IPS-18a (cell line): ENCODE measurements around the gene RBP3.

ENCODE experiments used
- H3K27ac ChIP-seq: one replicate; pipeline ENCODE4 v1.5.1; 2013; ENCODE audit warnings: low read length
- H3K27me3 ChIP-seq: one replicate; pipeline ENCODE4 v1.6.1; 2013; ENCODE audit warnings: mild to moderate bottlenecking, low read length; ENCODE audit not compliant: control insufficient read depth, insufficient read depth
- H3K36me3 ChIP-seq: one replicate; pipeline ENCODE4 v1.6.1; 2013; ENCODE audit warnings: low read depth, low read length; ENCODE audit not compliant: control insufficient read depth
- H3K4me1 ChIP-seq: one replicate; pipeline ENCODE4 v1.6.1; 2013; ENCODE audit warnings: low read depth, low read length; ENCODE audit not compliant: control insufficient read depth
- H3K4me3 ChIP-seq: one replicate; pipeline ENCODE4 v1.5.1; 2013; ENCODE audit warnings: low read length
- H3K9ac ChIP-seq: one replicate; pipeline ENCODE4 v1.6.1; 2013; ENCODE audit warnings: mild to moderate bottlenecking, low read length, moderate library complexity
- H3K9me3 ChIP-seq: one replicate; pipeline ENCODE4 v1.6.1; 2013; ENCODE audit warnings: low read depth, low read length; ENCODE audit not compliant: control insufficient read depth

Gene RBP3

DNA sequence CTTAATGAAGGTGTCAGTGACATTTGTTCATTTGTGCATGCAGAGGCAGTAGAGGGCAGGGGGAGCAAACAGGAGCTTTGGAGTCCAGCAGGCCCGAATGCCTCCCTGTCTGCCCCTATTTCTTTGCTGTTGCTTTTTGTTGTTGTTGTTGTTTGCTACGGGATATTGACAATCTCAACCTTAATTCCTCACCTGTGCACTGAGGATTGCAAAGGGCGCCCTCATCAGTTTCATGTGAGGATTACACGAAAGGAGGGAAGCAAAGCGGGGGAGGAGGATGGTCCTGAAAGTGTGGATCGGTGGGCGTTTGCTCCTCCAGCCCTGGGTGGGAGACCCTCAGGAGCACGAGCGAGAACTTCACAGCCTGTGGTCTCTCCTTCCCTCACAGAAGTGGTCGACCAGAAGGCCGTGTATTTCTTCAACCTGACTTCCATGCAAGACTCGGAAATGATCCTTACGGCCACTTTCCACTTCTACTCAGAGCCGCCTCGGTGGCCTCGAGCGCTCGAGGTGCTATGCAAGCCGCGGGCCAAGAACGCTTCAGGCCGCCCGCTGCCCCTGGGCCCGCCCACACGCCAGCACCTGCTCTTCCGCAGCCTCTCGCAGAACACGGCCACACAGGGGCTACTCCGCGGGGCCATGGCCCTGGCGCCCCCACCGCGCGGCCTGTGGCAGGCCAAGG, 38.6 kb upstream of the RBP3 start:
- no peak overlapping the region for H3K4me3 ChIP-seq
- no peaks in the 10 kb centered on the region for H3K36me3 ChIP-seq
- H3K9me3 ChIP-seq, result no peaks in the 10 kb centered on the region
- H3K27me3 ChIP-seq, result no peaks in the 10 kb centered on the region
- no peak overlapping the region for H3K27ac ChIP-seq
- peaks cover 3% of the 10 kb centered on the region for H3K4me1 ChIP-seq
- H3K9ac ChIP-seq, result no peak overlapping the region

DNA sequence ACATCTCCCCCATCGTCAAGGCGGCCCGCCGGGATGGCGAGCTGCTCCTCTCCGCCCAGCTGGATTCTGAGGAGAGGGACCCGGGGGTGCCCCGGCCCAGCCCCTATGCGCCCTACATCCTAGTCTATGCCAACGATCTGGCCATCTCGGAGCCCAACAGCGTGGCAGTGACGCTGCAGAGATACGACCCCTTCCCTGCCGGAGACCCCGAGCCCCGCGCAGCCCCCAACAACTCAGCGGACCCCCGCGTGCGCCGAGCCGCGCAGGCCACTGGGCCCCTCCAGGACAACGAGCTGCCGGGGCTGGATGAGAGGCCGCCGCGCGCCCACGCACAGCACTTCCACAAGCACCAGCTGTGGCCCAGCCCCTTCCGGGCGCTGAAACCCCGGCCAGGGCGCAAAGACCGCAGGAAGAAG, 38.1 kb upstream of the RBP3 start:
- H3K4me3 ChIP-seq, result no peak overlapping the region

DNA sequence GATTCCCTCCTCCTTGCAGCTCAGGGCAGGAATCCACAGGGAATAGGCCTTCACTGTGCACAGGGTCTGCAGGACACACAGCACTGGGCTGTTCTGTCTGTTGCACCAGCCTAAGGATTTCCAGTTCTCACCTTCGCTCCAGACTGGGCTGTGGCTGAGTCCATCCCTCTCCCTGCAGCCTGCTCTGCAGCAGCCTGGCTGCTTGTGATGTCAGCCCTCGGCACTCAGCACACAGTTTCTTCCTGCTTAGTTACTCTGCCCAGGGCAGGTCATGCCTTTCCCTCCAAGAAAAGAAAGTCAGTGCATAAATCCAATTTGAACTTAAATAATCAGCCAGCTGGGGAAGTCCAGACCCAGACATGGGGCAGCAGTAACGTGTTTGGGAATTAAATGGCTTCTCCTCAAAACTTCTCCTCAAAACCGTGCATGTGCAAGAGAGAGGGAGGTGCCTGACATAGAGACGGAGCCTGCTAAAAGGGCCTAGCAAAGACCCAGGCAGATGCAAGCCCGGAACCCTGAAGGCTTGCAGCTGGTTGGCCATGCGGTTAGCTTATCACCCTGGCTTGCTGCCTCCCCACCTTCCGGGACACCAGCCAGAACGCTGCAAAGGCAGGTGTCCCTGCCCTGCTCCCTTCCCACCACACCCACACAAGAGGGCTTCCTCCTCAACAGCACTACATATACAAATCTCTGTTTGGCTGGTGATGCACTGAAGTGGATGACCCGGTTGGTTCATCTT, 36.8 kb upstream of the RBP3 start:
- H3K27ac ChIP-seq, result no peak overlapping the region
- no peak overlapping the region for H3K9ac ChIP-seq
- H3K4me1 ChIP-seq, result peaks cover 3% of the 10 kb centered on the region

More for the DNA sequence above, 38.1 kb upstream of the RBP3 start:
- H3K27me3 ChIP-seq, result no peaks in the 10 kb centered on the region
- H3K9ac ChIP-seq, result no peak overlapping the region
- no peak overlapping the region for H3K27ac ChIP-seq
- peaks cover 3% of the 10 kb centered on the region for H3K4me1 ChIP-seq
- H3K36me3 ChIP-seq, result no peaks in the 10 kb centered on the region
- no peaks in the 10 kb centered on the region for H3K9me3 ChIP-seq

DNA sequence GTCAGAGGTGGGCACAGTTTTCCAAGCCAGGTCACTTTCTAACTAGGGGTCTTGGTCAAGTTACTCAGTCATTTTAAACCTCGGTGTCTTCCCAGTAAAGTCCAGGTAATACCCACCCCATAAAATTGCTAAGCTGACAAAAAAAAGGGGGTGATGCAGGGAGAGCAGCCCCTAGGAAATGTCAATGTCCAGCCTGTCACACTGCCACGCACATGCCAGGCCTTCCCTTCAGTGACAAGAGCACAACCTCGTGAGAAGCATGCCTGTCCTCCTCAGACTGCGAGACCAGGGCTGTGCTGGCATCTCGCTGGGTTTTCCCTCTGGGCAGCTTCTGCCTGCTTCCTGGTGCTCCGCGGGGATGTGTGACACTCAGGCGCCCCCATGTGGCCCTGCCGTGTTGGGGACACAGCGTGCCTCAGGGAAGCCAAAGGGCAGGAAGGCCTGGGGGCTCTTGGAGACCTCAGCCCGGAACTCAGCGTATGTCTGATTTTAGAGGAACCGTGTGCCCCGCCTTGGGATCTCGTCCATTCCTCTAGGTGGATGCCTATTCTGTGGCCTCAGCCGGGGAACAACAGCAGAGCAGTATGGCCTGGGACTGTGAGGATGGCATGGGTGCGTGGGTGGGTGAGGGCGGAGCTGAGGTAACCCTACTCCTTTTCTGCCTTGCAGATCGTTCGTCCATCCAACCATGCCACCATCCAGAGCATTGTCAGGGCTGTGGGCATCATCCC, 36.1 kb upstream of the RBP3 start:
- Histone ChIP-seq H3K27ac (no peak overlapping the region), H3K9me3 (no peaks in the 10 kb centered on the region), H3K4me3 (no peak overlapping the region), H3K27me3 (no peaks in the 10 kb centered on the region), H3K36me3 (no peaks in the 10 kb centered on the region), H3K9ac (no peak overlapping the region), H3K4me1 (peaks cover 3% of the 10 kb centered on the region)

More for the DNA sequence above, 36.8 kb upstream of the RBP3 start:
- H3K4me3 ChIP-seq, result no peak overlapping the region
- no peaks in the 10 kb centered on the region for H3K27me3 ChIP-seq
- H3K36me3 ChIP-seq, result no peaks in the 10 kb centered on the region
- no peaks in the 10 kb centered on the region for H3K9me3 ChIP-seq

DNA sequence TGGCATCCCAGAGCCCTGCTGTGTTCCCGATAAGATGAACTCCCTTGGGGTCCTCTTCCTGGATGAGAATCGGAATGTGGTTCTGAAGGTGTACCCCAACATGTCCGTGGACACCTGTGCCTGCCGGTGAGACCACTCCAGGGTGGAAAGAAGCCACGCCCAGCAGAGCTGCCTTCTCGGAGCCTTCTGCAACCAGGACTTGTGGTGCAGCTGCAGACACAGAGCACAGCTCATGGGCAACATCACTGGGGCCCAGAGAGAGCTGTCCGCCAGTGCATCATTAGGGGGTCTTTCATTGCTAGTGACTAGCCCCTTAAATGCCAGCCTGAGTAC, 35.5 kb upstream of the RBP3 start:
- H3K27ac ChIP-seq, result no peak overlapping the region
- no peaks in the 10 kb centered on the region for H3K27me3 ChIP-seq
- H3K4me1 ChIP-seq, result peaks cover 3% of the 10 kb centered on the region
- no peaks in the 10 kb centered on the region for H3K9me3 ChIP-seq
- H3K9ac ChIP-seq, result no peak overlapping the region
- no peaks in the 10 kb centered on the region for H3K36me3 ChIP-seq
- no peak overlapping the region for H3K4me3 ChIP-seq

DNA sequence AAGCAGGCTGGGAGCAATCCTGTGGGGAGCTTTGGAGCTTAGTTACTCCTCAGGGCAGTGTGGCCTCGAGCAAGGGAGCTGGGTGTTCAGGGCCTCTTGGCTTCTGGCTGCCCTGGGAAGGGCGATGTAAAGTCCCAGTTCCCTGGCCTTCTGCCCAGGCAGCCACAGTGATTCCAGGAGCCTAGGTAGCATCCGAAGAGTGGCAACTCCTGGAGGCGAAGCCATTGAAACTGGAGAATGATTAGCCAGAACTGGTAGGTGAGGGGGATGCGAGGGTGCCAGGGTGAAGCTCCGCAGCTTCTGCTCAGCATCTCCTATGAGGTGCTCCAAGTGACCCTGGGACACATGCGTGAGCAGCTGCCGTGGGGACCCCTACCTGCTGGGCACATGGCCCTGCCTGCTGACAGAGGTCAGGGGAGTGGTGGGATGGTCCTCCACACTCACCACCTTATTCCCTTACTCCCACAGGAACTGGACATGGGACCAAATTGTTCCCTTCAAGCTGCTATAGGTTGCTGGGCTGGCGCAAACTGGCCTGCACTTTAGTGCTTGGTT, 33.7 kb upstream of the RBP3 start:
- Histone ChIP-seq H3K9me3 (no peaks in the 10 kb centered on the region), H3K27me3 (no peaks in the 10 kb centered on the region), H3K27ac (no peak overlapping the region), H3K9ac (no peak overlapping the region), H3K36me3 (no peaks in the 10 kb centered on the region), H3K4me3 (no peak overlapping the region), H3K4me1 (no peaks in the 10 kb centered on the region)

DNA sequence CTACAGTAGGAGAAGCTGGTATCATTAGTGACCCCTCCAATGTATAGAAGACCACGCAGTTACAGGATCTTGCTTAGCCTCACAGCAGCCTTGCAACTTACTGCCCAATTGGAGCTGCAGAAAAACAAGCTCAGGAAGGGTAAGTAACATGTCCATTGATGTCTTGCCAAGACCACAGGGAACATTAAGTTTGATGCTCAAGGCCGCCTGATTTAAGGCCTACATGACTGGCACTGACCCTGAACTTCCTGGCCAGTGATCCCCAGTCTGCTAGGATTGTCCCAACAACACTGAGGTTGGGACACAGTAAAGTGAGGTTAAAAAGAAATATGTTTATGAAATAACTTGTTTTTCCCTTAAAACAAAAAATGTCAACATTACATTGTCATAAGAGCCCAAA, 32.7 kb upstream of the RBP3 start:
- H3K27ac ChIP-seq, result no peak overlapping the region
- no peak overlapping the region for H3K4me3 ChIP-seq
- H3K36me3 ChIP-seq, result no peaks in the 10 kb centered on the region
- H3K4me1 ChIP-seq, result no peaks in the 10 kb centered on the region
- H3K9me3 ChIP-seq, result no peaks in the 10 kb centered on the region
- no peak overlapping the region for H3K9ac ChIP-seq
- no peaks in the 10 kb centered on the region for H3K27me3 ChIP-seq

DNA sequence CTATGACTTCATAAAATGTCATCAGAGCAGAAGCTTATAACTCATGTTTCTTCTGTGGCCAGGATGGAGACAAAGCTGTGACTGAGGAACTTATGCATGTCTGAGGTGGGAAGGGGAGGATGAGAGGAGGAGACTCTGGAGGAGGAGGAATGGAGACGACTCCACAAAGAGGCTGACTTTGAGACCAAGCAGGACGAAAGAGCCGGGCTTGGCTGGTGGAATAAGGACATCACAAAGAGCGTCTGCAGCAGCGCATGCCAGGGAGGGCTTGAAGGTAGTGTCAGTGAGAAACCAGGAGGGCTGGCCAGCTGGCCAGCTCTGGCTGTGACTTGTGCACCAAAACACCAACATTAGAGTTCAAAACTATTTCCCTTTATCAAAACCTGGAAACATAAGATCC, 32.0 kb upstream of the RBP3 start:
- Histone ChIP-seq H3K27me3 (no peaks in the 10 kb centered on the region), H3K4me1 (no peaks in the 10 kb centered on the region), H3K9me3 (no peaks in the 10 kb centered on the region), H3K9ac (no peak overlapping the region), H3K4me3 (no peak overlapping the region), H3K27ac (no peak overlapping the region), H3K36me3 (no peaks in the 10 kb centered on the region)

DNA sequence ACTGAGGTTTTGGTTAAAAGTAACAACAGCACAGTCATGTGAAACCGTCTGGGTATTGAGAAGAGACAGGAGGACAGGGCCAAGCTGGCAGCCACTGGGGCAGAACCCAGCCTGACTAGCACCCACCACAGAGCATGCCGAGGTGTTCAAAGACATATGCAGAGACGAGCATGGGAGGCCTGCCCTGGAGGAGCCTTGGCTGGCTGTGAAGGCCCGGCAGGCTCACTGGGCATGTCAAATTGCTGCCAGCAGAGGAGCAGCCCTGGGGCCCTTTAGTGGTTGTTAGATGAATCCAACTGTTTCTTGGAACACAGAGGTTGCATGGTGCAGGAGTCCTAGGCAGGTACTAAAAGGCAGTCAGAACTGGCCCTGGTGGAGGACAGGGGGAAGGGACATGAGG, 30.9 kb upstream of the RBP3 start:
- Histone ChIP-seq H3K27me3 (no peaks in the 10 kb centered on the region), H3K4me3 (no peak overlapping the region), H3K9ac (no peak overlapping the region), H3K9me3 (no peaks in the 10 kb centered on the region), H3K4me1 (no peaks in the 10 kb centered on the region), H3K27ac (no peak overlapping the region), H3K36me3 (no peaks in the 10 kb centered on the region)

DNA sequence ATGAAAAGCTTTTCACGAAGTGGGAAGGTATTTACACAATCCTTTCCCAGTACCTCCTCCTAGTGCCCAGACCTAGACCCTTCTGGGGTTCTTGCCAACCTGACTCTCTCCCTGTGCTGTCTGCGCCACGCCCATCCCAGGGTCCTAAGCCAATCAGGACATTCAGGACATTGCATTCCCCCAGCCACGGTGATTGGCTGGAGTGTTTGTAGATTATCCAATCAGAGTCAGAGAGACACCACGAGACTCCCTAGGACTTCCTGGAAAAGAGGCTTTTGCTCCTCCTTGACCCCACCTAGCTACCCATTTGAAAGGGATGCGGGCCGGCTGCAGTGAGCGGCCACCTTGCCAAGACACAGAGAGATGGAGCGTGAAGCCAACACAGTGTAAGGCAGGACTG, 29.5 kb upstream of the RBP3 start:
- no peak overlapping the region for H3K9ac ChIP-seq
- no peak overlapping the region for H3K4me3 ChIP-seq
- H3K27ac ChIP-seq, result no peak overlapping the region
- no peaks in the 10 kb centered on the region for H3K27me3 ChIP-seq
- H3K36me3 ChIP-seq, result no peaks in the 10 kb centered on the region
- no peaks in the 10 kb centered on the region for H3K9me3 ChIP-seq
- H3K4me1 ChIP-seq, result no peaks in the 10 kb centered on the region

DNA sequence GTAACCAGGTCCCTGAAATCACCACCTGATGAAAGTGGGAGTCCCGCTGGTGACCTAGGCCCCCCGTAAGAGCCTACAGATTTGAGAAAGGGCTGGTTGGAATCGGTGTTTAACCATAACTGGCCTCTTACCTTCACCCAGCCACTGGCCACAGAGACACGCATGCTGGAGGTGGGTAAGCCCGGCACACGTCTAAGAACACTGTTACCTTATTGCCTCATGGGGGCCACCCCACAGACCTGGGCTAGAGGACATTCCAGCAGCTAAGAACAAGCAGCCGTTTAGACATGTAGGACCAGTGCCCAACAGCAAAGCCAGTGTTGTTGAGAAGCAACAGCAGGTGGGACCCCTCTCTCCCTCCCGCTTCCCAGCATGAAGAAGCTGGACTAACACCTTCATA, 28.4 kb upstream of the RBP3 start:
- Histone ChIP-seq H3K36me3 (no peaks in the 10 kb centered on the region), H3K4me1 (no peaks in the 10 kb centered on the region), H3K9me3 (no peaks in the 10 kb centered on the region), H3K9ac (no peak overlapping the region), H3K27ac (no peak overlapping the region), H3K4me3 (no peak overlapping the region), H3K27me3 (no peaks in the 10 kb centered on the region)
